ENCODE data around the gene GIPC2.
"Not testable (repeated sequence)": the region's sequence is repeated elsewhere in the genome, so short reads cannot be mapped to it uniquely, and the experiment has no call there.

Gene GIPC2, protein sequence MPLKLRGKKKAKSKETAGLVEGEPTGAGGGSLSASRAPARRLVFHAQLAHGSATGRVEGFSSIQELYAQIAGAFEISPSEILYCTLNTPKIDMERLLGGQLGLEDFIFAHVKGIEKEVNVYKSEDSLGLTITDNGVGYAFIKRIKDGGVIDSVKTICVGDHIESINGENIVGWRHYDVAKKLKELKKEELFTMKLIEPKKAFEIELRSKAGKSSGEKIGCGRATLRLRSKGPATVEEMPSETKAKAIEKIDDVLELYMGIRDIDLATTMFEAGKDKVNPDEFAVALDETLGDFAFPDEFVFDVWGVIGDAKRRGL

GRCh38 chr1:78045926-78046778 is at the start of gene GIPC2:
GIPC2 (plus strand) TSS chr1:78045966; CDS start chr1:78046095, 129 bp downstream.
- peak; percentile 12 to 20 (median 13) for DNase-seq (ENCODE audit: low read depth in 3 of 3)

GRCh38 chr1:77996734-77997133 is 49.0 kb upstream of the GIPC2 start:
- DNase-seq (ENCODE audit: low read depth in 3 of 3) = no peak

GRCh38 chr1:78000536-78000935 is 45.2 kb upstream of the GIPC2 start:
- DNase-seq (ENCODE audit: low read depth in 3 of 3) = not testable (repeated sequence)

DNA sequence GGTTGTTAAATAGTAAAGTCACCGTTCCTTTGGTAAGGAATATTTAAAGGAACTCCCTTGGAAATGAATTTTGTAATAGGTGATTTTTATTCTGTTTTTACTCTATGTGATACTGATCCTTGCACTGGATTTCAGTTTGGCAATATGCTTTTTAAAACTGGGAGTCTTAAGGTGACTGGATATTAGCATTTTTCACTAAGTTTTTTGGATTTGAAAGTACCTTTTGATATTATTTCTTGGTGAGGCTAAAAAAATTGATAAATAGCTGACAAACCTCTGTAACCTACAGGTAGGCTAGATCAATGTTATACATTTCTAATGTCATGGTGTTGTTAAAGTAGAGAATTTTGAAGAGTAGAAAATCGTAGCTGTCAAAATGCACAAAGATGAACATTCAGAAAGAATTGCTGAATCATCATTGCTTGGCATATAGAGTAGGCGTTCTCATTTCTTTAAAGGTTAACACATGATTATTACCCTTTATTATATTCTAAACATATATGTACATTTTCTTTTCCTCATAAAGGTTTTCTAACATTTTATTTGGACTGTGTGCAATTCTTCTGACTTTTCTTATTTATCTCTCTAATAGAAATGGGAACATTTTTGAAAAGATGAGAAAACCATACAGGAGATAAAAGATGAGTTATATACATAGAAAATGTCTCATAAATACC is 42.6 kb upstream of the GIPC2 start:
- DNase-seq (ENCODE audit: low read depth in 3 of 3) = no peak

GRCh38 chr1:78003882-78004718 is 41.7 kb upstream of the GIPC2 start:
- peak in 1 of 3 donors; percentile 26 for DNase-seq (ENCODE audit: low read depth in 3 of 3)

- DNase-seq (ENCODE audit: low read depth in 3 of 3) = peak; percentile 26 to 45 (median 35)
These were observed 40.9 kb upstream of the GIPC2 start, which contains the start of gene DNAJB4 for GRCh38 chr1:78004719-78005447. DNAJB4 (plus strand) TSS chr1:78004939; CDS start chr1:78005111, 172 bp downstream.

- DNase-seq (ENCODE audit: low read depth in 3 of 3) = no peak
These were observed 40.4 kb upstream of the GIPC2 start for GRCh38 chr1:78005448-78005722.

- DNase-seq (ENCODE audit: low read depth in 3 of 3) = no peak
These were observed 40.0 kb upstream of the GIPC2 start for GRCh38 chr1:78005755-78006154.

DNA sequence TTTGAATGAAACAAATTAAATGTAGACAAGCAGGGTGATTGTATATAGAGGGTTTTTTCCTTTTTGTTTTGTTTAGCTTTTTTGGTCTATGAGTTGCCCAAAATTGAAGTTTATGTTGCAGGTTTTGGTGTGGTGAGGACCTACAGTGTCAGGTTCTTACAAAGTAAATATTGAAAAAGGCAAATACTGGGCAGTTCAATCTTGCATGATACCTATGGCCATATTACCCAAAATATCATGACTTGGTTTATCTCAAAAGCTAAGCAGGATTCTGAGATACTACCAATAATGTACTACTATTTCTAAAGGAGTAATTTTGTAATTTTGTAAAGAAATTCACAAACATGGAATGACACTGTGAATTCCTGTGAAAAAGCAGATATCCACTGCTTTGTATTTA is 39.2 kb upstream of the GIPC2 start:
- no peak for DNase-seq (ENCODE audit: low read depth in 3 of 3)

DNA sequence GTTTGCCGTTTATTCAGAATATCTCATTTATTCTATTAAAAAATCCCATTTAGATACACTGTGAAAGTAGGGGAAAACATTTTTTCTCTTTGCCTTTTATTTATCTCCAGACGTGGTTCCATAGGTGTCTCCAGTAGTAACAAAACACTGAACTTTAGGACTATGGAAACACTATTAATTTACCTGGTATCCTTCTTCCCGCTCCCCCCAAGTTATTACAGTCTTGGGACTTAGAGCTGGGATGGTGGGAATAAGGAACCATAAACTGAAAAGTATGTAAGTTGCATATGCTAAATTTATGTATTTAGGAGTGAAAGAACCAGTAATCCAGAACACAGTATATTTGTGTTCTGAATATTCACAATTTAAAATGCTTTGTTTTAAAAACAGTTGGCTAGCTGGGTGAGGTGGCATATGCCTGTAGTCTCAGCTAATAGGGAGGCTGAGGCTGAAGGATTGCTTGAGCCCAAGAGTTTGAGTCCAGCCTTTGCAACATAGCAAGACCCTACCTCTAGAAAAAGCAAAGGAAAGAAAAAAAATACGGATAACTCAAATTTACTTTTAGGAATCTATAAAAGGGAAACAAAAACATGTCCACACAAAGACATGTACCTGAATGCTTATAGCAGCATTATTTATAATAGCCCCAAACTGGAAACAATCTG is 38.0 kb upstream of the GIPC2 start:
- DNase-seq (ENCODE audit: low read depth in 3 of 3) = no peak

DNA sequence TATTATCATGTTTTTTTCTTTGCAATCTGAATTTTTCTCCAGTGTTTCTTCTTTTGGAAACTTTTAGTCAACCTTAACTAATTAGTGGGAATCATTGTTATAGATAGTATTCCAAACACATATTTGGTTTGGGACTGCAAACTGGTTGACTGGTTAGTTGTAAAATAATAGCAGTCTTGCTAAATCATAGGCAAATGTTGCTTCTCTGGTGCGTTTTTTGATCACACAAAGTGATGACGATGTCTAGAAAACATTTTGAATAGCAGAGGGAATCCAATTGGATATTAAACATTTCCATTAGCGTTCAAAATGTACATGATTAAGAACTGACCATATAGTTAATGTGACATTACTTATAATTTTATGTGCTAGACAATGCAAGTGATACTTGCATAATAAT is 36.5 kb upstream of the GIPC2 start:
- DNase-seq (ENCODE audit: low read depth in 3 of 3) = no peak

DNA sequence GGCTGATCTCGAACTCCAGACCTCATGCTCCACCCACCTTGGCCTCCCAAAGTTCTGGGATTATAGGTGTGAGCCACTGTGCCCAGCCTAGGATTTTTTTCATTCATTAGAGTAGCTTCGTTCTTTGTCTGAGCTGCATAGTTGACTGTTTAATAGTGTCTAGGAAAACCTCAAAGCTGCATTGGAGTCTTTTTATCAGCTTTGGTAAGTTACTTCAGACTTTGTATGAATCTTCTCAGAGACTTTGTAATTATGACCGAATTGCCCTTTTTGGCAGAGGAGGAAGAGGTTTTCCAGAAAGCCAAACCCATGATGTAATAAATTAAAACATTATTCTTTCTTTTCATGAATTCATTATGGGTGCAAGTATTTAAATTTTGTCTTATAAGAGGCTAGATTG is 35.9 kb upstream of the GIPC2 start:
- DNase-seq (ENCODE audit: low read depth in 3 of 3) = no peak

- no peak for DNase-seq (ENCODE audit: low read depth in 3 of 3)
These were observed 34.7 kb upstream of the GIPC2 start for GRCh38 chr1:78011050-78011449.

- DNase-seq (ENCODE audit: low read depth in 3 of 3) = no peak
These were observed 30.6 kb upstream of the GIPC2 start for GRCh38 chr1:78015148-78015547.

DNA sequence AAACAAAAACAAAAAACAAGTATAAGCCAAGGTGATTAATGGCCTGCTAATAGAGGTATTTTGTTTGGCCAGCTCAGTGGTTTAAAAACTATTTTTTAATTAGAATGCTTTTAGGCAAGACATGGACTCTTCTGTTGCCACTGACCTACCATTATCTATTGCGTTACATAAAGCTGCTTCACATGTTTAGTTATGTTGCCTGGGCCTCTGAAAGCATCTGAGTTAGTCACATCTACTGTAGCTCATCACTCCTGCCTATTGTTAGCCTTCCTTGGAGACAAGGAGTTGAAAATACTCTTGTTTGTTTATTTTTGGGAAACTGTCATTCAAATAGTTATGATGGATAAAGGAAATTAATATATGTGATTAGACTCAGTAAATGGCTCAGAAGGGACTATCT is 26.7 kb upstream of the GIPC2 start:
- no peak for DNase-seq (ENCODE audit: low read depth in 3 of 3)

- not testable (repeated sequence) for DNase-seq (ENCODE audit: low read depth in 3 of 3)
These were observed 24.6 kb upstream of the GIPC2 start for GRCh38 chr1:78021134-78021533.

- no peak for DNase-seq (ENCODE audit: low read depth in 3 of 3)
These were observed 16.0 kb upstream of the GIPC2 start for GRCh38 chr1:78029793-78030192.

- DNase-seq (ENCODE audit: low read depth in 3 of 3) = no peak
These were observed 12.6 kb upstream of the GIPC2 start for GRCh38 chr1:78032996-78033796.

DNA sequence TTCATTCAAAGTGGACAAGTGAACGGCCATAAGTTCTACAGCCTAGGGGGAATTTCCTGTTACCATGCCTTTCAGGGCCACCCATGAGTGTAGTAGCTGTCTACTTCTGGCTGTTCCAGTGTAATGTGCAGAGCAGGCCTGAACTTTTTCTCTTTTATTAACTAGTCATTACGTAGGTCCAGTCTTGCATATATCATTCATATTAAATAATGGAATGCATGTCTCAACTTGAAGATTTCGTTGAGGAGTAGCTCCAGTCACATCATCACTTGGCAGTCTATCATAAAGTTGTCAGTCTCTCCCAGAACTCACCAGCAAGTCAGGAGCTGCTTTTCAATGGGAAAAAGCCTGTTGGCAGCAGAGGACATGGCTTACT is 12.0 kb upstream of the GIPC2 start:
- DNase-seq (ENCODE audit: low read depth in 3 of 3) = no peak

DNA sequence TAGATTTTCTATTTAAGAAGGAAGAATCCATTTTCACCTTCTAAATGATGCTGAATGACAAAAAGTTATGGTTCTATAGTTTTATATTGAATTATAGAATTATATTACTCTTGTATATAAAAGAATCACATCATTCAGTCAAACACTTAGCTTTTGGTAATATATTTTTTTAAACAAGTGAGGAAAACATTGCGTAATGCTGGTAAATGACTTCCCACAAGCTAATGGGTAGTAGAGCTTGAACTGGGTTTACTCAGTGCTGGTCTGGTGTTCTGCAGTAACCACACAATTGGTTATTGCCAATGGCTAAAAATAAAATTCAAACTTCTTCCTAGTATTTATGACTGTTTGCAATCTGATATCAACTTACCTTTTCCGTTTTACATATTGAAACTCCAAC is 10.6 kb upstream of the GIPC2 start:
- no peak for DNase-seq (ENCODE audit: low read depth in 3 of 3)
